K562 treated with DMSO at 1 percent for 24 hours (cell line): Measurements from ENCODE around the gene SVOPL. TPM values are rescaled to one million over a fixed set of nuclear protein-coding genes. Genes with fewer than 3 reads are reported as not detected.

Experiments used
- total RNA-seq: library from RNA; unstranded; fragments of 300-600 nt; gene quantifications from 2 replicates; pipeline ENCODE4 v1.2.3, GENCODE V29; 2022; ENCODE audit warnings: low read depth; ENCODE audit not compliant: insufficient read depth

Gene SVOPL
- total RNA-seq = not detected in 2 replicates

GRCh38 chr7:138700857-138701536, at the start of gene SVOPL:
Gene SVOPL, minus strand, starts transcription at chr7:138701362. Its CDS starts 22,317 bp downstream, at chr7:138679045.

Other genes with a start within 250 kb of the SVOPL start
- 37.1 and 38.1 TPM in 2 replicates for gene TRIM24, start 241.1 kb downstream of the SVOPL start, total RNA-seq
- gene TMEM213, start 96.6 kb upstream of the SVOPL start, total RNA-seq = not detected in 2 replicates
- not detected in 2 replicates for gene ATP6V0A4, start 96.8 kb upstream of the SVOPL start, total RNA-seq